ENCODE data around the gene DISP3. TPM values are rescaled to one million over a fixed set of nuclear protein-coding genes. Genes with fewer than 3 reads are reported as not detected.

Gene DISP3
- total RNA-seq, 1 donor from 2014 or later, result 179 TPM

DNA sequence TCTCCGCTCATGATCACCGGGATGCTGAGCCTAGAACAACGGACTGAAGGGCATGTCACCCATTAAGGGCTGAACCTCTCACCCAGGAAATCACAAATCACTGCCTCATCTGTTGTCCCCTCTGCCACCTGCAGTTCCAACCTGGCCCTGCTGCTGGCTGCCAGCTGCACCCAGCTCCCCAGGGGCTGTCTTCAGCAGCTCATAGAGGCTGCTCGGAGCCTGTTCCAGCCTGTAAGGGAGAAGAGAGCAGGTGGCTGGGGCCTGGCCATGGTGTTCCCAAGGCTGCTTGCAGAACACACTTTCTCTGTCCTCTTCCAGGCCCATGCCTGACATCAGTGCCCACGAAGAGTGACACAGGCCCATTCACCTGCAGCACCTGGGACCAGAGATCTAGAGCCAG lies 44.5 kb upstream of the DISP3 start:
- DNase-seq, result peak; percentile 69
- H3K9me3 Mint-ChIP-seq (ENCODE audit: unreplicated experiment), result peaks cover 21% of the 10 kb centered on the region
- H3K4me1 Mint-ChIP-seq (ENCODE audit: low read depth, unreplicated experiment), result peaks cover 24% of the 10 kb centered on the region
- peak overlapping the region; percentile 87 for H3K27ac Mint-ChIP-seq (ENCODE audit: unreplicated experiment)
- H3K36me3 Mint-ChIP-seq (ENCODE audit: unreplicated experiment), result no peaks in the 10 kb centered on the region
- peak overlapping the region; percentile 22 for H3K4me3 Mint-ChIP-seq (ENCODE audit: unreplicated experiment)
- TF ChIP-seq, protein P1, sequence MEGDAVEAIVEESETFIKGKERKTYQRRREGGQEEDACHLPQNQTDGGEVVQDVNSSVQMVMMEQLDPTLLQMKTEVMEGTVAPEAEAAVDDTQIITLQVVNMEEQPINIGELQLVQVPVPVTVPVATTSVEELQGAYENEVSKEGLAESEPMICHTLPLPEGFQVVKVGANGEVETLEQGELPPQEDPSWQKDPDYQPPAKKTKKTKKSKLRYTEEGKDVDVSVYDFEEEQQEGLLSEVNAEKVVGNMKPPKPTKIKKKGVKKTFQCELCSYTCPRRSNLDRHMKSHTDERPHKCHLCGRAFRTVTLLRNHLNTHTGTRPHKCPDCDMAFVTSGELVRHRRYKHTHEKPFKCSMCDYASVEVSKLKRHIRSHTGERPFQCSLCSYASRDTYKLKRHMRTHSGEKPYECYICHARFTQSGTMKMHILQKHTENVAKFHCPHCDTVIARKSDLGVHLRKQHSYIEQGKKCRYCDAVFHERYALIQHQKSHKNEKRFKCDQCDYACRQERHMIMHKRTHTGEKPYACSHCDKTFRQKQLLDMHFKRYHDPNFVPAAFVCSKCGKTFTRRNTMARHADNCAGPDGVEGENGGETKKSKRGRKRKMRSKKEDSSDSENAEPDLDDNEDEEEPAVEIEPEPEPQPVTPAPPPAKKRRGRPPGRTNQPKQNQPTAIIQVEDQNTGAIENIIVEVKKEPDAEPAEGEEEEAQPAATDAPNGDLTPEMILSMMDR (IDR thresholded peaks at IDR 0.05; ENCODE audit: partially characterized antibody, unreplicated experiment), result no peak
- H3K27me3 Mint-ChIP-seq (ENCODE audit: unreplicated experiment), result peaks cover 13% of the 10 kb centered on the region

- peak overlapping the region; percentile 87 for H3K27ac Mint-ChIP-seq (ENCODE audit: unreplicated experiment)
- no peak for DNase-seq
- peaks cover 13% of the 10 kb centered on the region for H3K27me3 Mint-ChIP-seq (ENCODE audit: unreplicated experiment)
- H3K4me3 Mint-ChIP-seq (ENCODE audit: unreplicated experiment), result no peak overlapping the region
- H3K9me3 Mint-ChIP-seq (ENCODE audit: unreplicated experiment), result peaks cover 21% of the 10 kb centered on the region
- H3K4me1 Mint-ChIP-seq (ENCODE audit: low read depth, unreplicated experiment), result peaks cover 26% of the 10 kb centered on the region
- H3K36me3 Mint-ChIP-seq (ENCODE audit: unreplicated experiment), result no peaks in the 10 kb centered on the region
- TF ChIP-seq, protein P1 (IDR thresholded peaks at IDR 0.05; ENCODE audit: partially characterized antibody, unreplicated experiment), result no peak
Measured at GRCh38 chr1:11434926-11435325, 44.0 kb upstream of the DISP3 start.

DNA sequence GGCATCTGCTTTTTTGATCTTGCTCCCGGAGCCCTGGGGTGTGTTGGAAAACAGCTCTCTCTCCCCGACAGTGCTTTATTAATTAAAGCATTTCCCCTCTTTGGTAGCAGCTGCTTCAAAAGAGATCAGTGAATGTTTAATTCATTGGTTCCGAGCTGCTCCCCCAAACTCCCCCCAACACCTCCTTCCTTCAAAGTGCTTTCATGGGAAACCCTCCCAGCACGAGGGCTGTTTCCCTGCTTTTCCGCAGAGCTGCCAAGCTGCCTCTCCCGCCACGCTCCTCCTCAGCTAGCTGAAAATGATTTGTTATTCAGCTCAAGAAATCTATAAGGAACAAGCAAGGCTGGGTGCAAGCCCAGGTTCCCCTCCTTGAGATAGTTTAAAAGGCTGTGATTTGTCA lies 40.0 kb upstream of the DISP3 start:
- no peak for DNase-seq
- Mint-ChIP-seq H3K36me3 (ENCODE audit: unreplicated experiment) (no peaks in the 10 kb centered on the region), H3K27me3 (ENCODE audit: unreplicated experiment) (peaks cover 6% of the 10 kb centered on the region), H3K4me1 (ENCODE audit: low read depth, unreplicated experiment) (peaks cover 22% of the 10 kb centered on the region), H3K4me3 (ENCODE audit: unreplicated experiment) (no peak overlapping the region), H3K9me3 (ENCODE audit: unreplicated experiment) (peaks cover 14% of the 10 kb centered on the region), H3K27ac (ENCODE audit: unreplicated experiment) (no peak overlapping the region)
- TF ChIP-seq, protein P1 (IDR thresholded peaks at IDR 0.05; ENCODE audit: partially characterized antibody, unreplicated experiment), result no peak

- no peaks in the 10 kb centered on the region for H3K36me3 Mint-ChIP-seq (ENCODE audit: unreplicated experiment)
- H3K4me1 Mint-ChIP-seq (ENCODE audit: low read depth, unreplicated experiment), result peaks cover 20% of the 10 kb centered on the region
- no peak overlapping the region for H3K27ac Mint-ChIP-seq (ENCODE audit: unreplicated experiment)
Measured at GRCh38 chr1:11441211-11441952, 37.6 kb upstream of the DISP3 start.

DNA sequence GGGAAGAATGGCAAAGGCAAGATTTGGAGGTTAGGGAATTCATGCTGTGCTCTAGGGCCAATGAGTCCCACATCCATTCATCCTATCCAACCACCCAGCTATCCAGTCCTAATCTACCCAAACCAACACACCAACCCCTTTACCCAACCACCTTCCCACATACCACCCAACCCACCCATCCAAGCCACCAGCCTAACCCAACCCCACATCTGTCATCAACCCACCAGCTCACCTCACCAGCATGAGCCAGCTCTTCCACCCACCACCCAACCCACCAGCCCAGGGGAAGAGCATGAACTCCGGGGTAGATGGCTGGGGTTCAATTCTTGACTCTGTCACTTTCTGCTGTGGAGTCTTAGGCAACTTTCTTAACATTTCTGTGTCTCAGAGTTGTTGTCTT lies 35.9 kb upstream of the DISP3 start:
- no peak for DNase-seq
- peaks cover 6% of the 10 kb centered on the region for H3K27me3 Mint-ChIP-seq (ENCODE audit: unreplicated experiment)
- H3K4me3 Mint-ChIP-seq (ENCODE audit: unreplicated experiment), result no peak overlapping the region
- H3K27ac Mint-ChIP-seq (ENCODE audit: unreplicated experiment), result no peak overlapping the region
- TF ChIP-seq, protein P1 (IDR thresholded peaks at IDR 0.05; ENCODE audit: partially characterized antibody, unreplicated experiment), result no peak
- peaks cover 4% of the 10 kb centered on the region for H3K9me3 Mint-ChIP-seq (ENCODE audit: unreplicated experiment)
- no peaks in the 10 kb centered on the region for H3K36me3 Mint-ChIP-seq (ENCODE audit: unreplicated experiment)
- H3K4me1 Mint-ChIP-seq (ENCODE audit: low read depth, unreplicated experiment), result peaks cover 23% of the 10 kb centered on the region

More at GRCh38 chr1:11441211-11441952, 37.6 kb upstream of the DISP3 start:
- TF ChIP-seq, protein P1 (IDR thresholded peaks at IDR 0.05; ENCODE audit: partially characterized antibody, unreplicated experiment), result no peak
- no peak overlapping the region for H3K4me3 Mint-ChIP-seq (ENCODE audit: unreplicated experiment)
- DNase-seq, result no peak
- H3K27me3 Mint-ChIP-seq (ENCODE audit: unreplicated experiment), result peaks cover 6% of the 10 kb centered on the region
- H3K9me3 Mint-ChIP-seq (ENCODE audit: unreplicated experiment), result peaks cover 5% of the 10 kb centered on the region
